GM23338 (cell line): Measurements from ENCODE around the gene MGAT4B. TPM values are rescaled to one million over a fixed set of nuclear protein-coding genes. Genes with fewer than 3 reads are reported as not detected.

Experiments
- ATAC-seq: fragments of 200-7000 bp; cut with Tn5 transposase; 3 replicates; pipeline ENCODE4 v1.9.1; 2020
- DNase-seq: peaks from one replicate; pipeline ENCODE4 v3.0.0-alpha.2; 2015; ENCODE audit warnings: low spot score
- H2AFZ ChIP-seq: fragments of 200-600 bp; sonication (generic); 2 replicates; pipeline ENCODE4 v1.8.0; 2016; ENCODE audit warnings: antibody characterized with exemption, mild to moderate bottlenecking, moderate library complexity
- H3F3A ChIP-seq: fragments of 200-600 bp; sonication (generic); replicated peaks from 2 replicates; pipeline ENCODE4 v1.8.0; 2017; ENCODE audit warnings: antibody characterized with exemption, mixed run types, low read depth
- H3K27ac ChIP-seq: fragments of 200-600 bp; sonication (generic); 2 replicates; pipeline ENCODE4 v1.6.1; 2016; ENCODE audit warnings: low read depth
- H3K27me3 ChIP-seq: fragments of 200-600 bp; sonication (generic); 2 replicates; pipeline ENCODE4 v1.8.0; 2016; ENCODE audit warnings: mild to moderate bottlenecking, mixed run types, moderate library complexity; ENCODE audit not compliant: insufficient read depth
- H3K36me3 ChIP-seq: fragments of 200-600 bp; sonication (generic); 2 replicates; pipeline ENCODE4 v1.8.0; 2016; ENCODE audit warnings: mild to moderate bottlenecking; ENCODE audit not compliant: insufficient read depth
- H3K4me1 ChIP-seq: fragments of 200-600 bp; sonication (generic); 2 replicates; pipeline ENCODE4 v1.8.0; 2016; ENCODE audit warnings: mild to moderate bottlenecking, moderate library complexity; ENCODE audit not compliant: insufficient read depth
- H3K4me2 ChIP-seq: fragments of 200-600 bp; sonication (generic); 2 replicates; pipeline ENCODE4 v1.7.1; 2017; ENCODE audit warnings: mixed run types
- H3K4me3 ChIP-seq: fragments of 200-600 bp; sonication (generic); 2 replicates; pipeline ENCODE4 v1.6.1; 2016; ENCODE audit warnings: mixed run types
- H3K79me2 ChIP-seq: fragments of 200-600 bp; sonication (generic); replicated peaks from 2 replicates; pipeline ENCODE4 v1.8.0; 2017; ENCODE audit warnings: mild to moderate bottlenecking; ENCODE audit not compliant: insufficient read depth
- H3K9me2 ChIP-seq: fragments of 200-600 bp; sonication (generic); 2 replicates; pipeline ENCODE4 v1.8.0; 2017; ENCODE audit not compliant: insufficient read depth
- H4K20me1 ChIP-seq: fragments of 200-600 bp; sonication (generic); replicated peaks from 2 replicates; pipeline ENCODE4 v1.8.0; 2017; ENCODE audit warnings: mild to moderate bottlenecking; ENCODE audit not compliant: insufficient read depth
- H3K27ac Mint-ChIP-seq: 2 replicates; pipeline ENCODE4 v1.8.0; 2020; ENCODE audit warnings: inconsistent platforms, mild to moderate bottlenecking, moderate library complexity, mixed read lengths
- H3K27me3 Mint-ChIP-seq: 3 replicates; pipeline ENCODE4 v1.8.0; 2022; ENCODE audit warnings: low read depth, mild to moderate bottlenecking, moderate library complexity, mixed read lengths, inconsistent platforms; ENCODE audit not compliant: insufficient read depth, poor library complexity
- H3K36me3 Mint-ChIP-seq: 3 replicates; pipeline ENCODE4 v1.8.0; 2021; ENCODE audit warnings: low read depth, mild to moderate bottlenecking, inconsistent platforms, moderate library complexity, mixed read lengths
- H3K4me1 Mint-ChIP-seq: 3 replicates; pipeline ENCODE4 v1.8.0; 2020; ENCODE audit warnings: mild to moderate bottlenecking, inconsistent platforms, mixed read lengths
- H3K4me3 Mint-ChIP-seq: 3 replicates; pipeline ENCODE4 v1.8.0; 2021; ENCODE audit warnings: moderate library complexity, mild to moderate bottlenecking, inconsistent platforms, mixed read lengths
- H3K9me3 Mint-ChIP-seq: 3 replicates; pipeline ENCODE4 v1.8.0; 2020; ENCODE audit warnings: moderate library complexity, mild to moderate bottlenecking, inconsistent platforms, mixed read lengths
- CREB1 ChIP-seq: fragments of 250-450 bp; sonication (Bioruptor Pico); IDR thresholded peaks from 2 replicates; pipeline ENCODE4 v1.5.0; 2020; ENCODE audit warnings: low read depth, mild to moderate bottlenecking, moderate library complexity
- EZH2 ChIP-seq: fragments of 200-600 bp; sonication (generic); IDR thresholded peaks from one replicate; pipeline ENCODE4 v1.8.0; 2017; ENCODE audit warnings: antibody characterized with exemption, mild to moderate bottlenecking, low read depth; ENCODE audit not compliant: unreplicated experiment
- EZH2phosphoT487 ChIP-seq: fragments of 200-600 bp; sonication (generic); IDR thresholded peaks from one replicate; pipeline ENCODE4 v1.8.1; 2018; ENCODE audit warnings: antibody characterized with exemption; ENCODE audit not compliant: unreplicated experiment
- JUNB ChIP-seq: IDR thresholded peaks from one replicate; pipeline ENCODE4 v1.6.1; 2016; ENCODE audit warnings: antibody characterized with exemption; ENCODE audit not compliant: unreplicated experiment
- NANOG ChIP-seq: IDR thresholded peaks from 2 replicates; pipeline ENCODE4 v1.6.1; 2016; ENCODE audit warnings: antibody characterized with exemption, borderline replicate concordance
- POLR2AphosphoS5 ChIP-seq: IDR thresholded peaks from 2 replicates; pipeline ENCODE4 v1.6.1; 2016; ENCODE audit warnings: antibody characterized with exemption, low read depth
- STAT1 ChIP-seq: IDR thresholded peaks from one replicate; pipeline ENCODE4 v1.6.1; 2016; ENCODE audit warnings: antibody characterized with exemption; ENCODE audit not compliant: unreplicated experiment
- ZNF114 ChIP-seq: fragments of 250-450 bp; sonication (Bioruptor Pico); IDR thresholded peaks from 2 replicates; pipeline ENCODE4 v1.5.0; 2020; ENCODE audit warnings: mild to moderate bottlenecking, moderate library complexity
- ZNF331 ChIP-seq: fragments of 250-450 bp; sonication (Bioruptor Pico); IDR thresholded peaks from 2 replicates; pipeline ENCODE4 v1.5.0; 2020; ENCODE audit warnings: low read depth, mild to moderate bottlenecking, moderate library complexity
- polyA plus RNA-seq: library from polyadenylated mRNA; unstranded; fragments of >200 nt; fragmentation: Nextera tagmentation; extraction: Ambion mirVana; gene quantifications from 2 replicates; pipeline ENCODE4 v1.2.1, GENCODE V29; 2016
- total RNA-seq: library from RNA; depleted of rRNA; stranded (reverse); fragments of >200 nt; shearing (Covaris generic); gene quantifications from 2 replicates; pipeline ENCODE4 v1.2.3, GENCODE V29; 2014
- TF ChIP-seq, protein P1 (sequence below), 2 experiments: fragments of 200-600 bp in 1 of 2; sonication (generic) in 1 of 2; conservative IDR thresholded peaks; 2 replicates each; pipeline versions ENCODE4 v1.5.1 to v1.6.1; 2016 to 2017; ENCODE audit warnings: antibody characterized with exemption in 2 of 2, low read depth in 2 of 2, mild to moderate bottlenecking in 2 of 2, moderate library complexity in 1 of 2
- TF ChIP-seq, protein P2 (sequence below): IDR thresholded peaks from 2 replicates; pipeline ENCODE4 v1.6.1; 2016; ENCODE audit warnings: antibody characterized with exemption
- TF ChIP-seq, protein P3 (sequence below): IDR thresholded peaks from one replicate; pipeline ENCODE4 v1.6.1; 2018; ENCODE audit warnings: antibody characterized with exemption; ENCODE audit not compliant: unreplicated experiment
- TF ChIP-seq, protein P4 (sequence below): fragments of 250-450 bp; sonication (Bioruptor Pico); IDR thresholded peaks from 2 replicates; pipeline ENCODE4 v1.5.0; 2020; ENCODE audit warnings: mild to moderate bottlenecking, moderate library complexity

MGAT4B gene
- total and polyA plus RNA-seq, 2 experiments from 2014 or later = 32.3 to 101 TPM

DNA sequence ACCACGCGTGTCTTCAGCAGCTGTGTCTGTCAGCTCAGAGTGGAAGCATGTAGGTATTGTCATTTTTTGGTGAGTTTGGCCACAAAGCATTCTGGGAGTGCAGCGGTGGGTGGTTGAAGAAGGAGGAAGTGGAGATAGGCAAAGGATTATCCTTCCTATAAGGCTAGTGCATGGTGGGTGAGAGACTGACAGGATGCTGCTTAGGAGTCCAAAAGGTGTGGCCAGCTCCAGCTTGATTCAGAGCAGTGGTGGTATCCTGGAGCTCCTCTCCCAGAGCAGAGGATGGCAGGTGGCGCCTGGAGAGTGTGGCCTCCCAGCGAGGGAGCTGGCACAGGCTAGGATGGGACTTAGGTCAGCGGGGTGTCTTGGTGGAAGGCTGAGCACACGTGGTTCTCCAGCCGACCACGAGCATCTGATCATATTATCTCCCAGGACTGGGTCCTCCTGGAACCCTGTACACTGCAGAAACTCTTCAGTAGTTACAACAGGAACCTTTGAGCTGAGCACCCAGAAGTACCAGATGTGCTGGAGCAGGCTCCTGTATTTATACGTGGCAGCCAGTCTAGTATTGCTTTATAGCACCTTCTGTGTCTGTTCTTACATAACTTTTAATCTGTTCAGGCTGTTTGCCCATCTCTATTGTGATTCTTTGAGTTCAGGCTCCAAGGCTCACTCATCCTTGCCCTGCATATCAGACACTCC lies 44.4 kb downstream of the MGAT4B start:
- peaks cover 2% of the 10 kb centered on the region for H3K27me3 Mint-ChIP-seq
- peaks cover 13% of the 10 kb centered on the region for H3K36me3 ChIP-seq
- no peak overlapping the region for H3K4me2 ChIP-seq
- no peaks in the 10 kb centered on the region for H3K9me2 ChIP-seq
- peaks cover 53% of the 10 kb centered on the region for H4K20me1 ChIP-seq
- H3K4me3 ChIP-seq = no peak overlapping the region
- peaks cover 82% of the 10 kb centered on the region for H3K79me2 ChIP-seq
- H3K27ac ChIP-seq = peak overlapping the region; percentile 73
- peaks cover 47% of the 10 kb centered on the region for H3K4me1 Mint-ChIP-seq
- DNase-seq (peak; percentile 27), ATAC-seq (peak; percentile 50)
- H3K4me1 ChIP-seq = peaks cover 13% of the 10 kb centered on the region; the same call in 1 of the 2 replicates
- H3K4me3 Mint-ChIP-seq = no peak overlapping the region; the same call in 2 of the 3 replicates
- no peaks in the 10 kb centered on the region for H3K27me3 ChIP-seq
- H2AFZ ChIP-seq = no peak overlapping the region
- peak overlapping the region; percentile 86 for H3K27ac Mint-ChIP-seq
- no peaks in the 10 kb centered on the region; the same call in 2 of the 3 replicates for H3K9me3 Mint-ChIP-seq
- peaks cover 20% of the 10 kb centered on the region for H3K36me3 Mint-ChIP-seq
- TF ChIP-seq ZNF114 (CRISPR knock-in tag) (no peak), NANOG (no peak), STAT1 (no peak), JUNB (no peak), ZNF331 (no peak), EZH2 (no peak), POLR2AphosphoS5 (no peak), EZH2phosphoT487 (no peak), CREB1 (CRISPR knock-in tag) (no peak)
- TF ChIP-seq, protein P1, sequence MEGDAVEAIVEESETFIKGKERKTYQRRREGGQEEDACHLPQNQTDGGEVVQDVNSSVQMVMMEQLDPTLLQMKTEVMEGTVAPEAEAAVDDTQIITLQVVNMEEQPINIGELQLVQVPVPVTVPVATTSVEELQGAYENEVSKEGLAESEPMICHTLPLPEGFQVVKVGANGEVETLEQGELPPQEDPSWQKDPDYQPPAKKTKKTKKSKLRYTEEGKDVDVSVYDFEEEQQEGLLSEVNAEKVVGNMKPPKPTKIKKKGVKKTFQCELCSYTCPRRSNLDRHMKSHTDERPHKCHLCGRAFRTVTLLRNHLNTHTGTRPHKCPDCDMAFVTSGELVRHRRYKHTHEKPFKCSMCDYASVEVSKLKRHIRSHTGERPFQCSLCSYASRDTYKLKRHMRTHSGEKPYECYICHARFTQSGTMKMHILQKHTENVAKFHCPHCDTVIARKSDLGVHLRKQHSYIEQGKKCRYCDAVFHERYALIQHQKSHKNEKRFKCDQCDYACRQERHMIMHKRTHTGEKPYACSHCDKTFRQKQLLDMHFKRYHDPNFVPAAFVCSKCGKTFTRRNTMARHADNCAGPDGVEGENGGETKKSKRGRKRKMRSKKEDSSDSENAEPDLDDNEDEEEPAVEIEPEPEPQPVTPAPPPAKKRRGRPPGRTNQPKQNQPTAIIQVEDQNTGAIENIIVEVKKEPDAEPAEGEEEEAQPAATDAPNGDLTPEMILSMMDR (conservative IDR thresholded peaks at IDR 0.05; ENCODE audit: low read depth in 2 of 2) = no peak
- TF ChIP-seq, protein P2, sequence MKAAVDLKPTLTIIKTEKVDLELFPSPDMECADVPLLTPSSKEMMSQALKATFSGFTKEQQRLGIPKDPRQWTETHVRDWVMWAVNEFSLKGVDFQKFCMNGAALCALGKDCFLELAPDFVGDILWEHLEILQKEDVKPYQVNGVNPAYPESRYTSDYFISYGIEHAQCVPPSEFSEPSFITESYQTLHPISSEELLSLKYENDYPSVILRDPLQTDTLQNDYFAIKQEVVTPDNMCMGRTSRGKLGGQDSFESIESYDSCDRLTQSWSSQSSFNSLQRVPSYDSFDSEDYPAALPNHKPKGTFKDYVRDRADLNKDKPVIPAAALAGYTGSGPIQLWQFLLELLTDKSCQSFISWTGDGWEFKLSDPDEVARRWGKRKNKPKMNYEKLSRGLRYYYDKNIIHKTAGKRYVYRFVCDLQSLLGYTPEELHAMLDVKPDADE = no peak
- TF ChIP-seq, protein P3, sequence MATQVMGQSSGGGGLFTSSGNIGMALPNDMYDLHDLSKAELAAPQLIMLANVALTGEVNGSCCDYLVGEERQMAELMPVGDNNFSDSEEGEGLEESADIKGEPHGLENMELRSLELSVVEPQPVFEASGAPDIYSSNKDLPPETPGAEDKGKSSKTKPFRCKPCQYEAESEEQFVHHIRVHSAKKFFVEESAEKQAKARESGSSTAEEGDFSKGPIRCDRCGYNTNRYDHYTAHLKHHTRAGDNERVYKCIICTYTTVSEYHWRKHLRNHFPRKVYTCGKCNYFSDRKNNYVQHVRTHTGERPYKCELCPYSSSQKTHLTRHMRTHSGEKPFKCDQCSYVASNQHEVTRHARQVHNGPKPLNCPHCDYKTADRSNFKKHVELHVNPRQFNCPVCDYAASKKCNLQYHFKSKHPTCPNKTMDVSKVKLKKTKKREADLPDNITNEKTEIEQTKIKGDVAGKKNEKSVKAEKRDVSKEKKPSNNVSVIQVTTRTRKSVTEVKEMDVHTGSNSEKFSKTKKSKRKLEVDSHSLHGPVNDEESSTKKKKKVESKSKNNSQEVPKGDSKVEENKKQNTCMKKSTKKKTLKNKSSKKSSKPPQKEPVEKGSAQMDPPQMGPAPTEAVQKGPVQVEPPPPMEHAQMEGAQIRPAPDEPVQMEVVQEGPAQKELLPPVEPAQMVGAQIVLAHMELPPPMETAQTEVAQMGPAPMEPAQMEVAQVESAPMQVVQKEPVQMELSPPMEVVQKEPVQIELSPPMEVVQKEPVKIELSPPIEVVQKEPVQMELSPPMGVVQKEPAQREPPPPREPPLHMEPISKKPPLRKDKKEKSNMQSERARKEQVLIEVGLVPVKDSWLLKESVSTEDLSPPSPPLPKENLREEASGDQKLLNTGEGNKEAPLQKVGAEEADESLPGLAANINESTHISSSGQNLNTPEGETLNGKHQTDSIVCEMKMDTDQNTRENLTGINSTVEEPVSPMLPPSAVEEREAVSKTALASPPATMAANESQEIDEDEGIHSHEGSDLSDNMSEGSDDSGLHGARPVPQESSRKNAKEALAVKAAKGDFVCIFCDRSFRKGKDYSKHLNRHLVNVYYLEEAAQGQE = no peak
- TF ChIP-seq, protein P4, sequence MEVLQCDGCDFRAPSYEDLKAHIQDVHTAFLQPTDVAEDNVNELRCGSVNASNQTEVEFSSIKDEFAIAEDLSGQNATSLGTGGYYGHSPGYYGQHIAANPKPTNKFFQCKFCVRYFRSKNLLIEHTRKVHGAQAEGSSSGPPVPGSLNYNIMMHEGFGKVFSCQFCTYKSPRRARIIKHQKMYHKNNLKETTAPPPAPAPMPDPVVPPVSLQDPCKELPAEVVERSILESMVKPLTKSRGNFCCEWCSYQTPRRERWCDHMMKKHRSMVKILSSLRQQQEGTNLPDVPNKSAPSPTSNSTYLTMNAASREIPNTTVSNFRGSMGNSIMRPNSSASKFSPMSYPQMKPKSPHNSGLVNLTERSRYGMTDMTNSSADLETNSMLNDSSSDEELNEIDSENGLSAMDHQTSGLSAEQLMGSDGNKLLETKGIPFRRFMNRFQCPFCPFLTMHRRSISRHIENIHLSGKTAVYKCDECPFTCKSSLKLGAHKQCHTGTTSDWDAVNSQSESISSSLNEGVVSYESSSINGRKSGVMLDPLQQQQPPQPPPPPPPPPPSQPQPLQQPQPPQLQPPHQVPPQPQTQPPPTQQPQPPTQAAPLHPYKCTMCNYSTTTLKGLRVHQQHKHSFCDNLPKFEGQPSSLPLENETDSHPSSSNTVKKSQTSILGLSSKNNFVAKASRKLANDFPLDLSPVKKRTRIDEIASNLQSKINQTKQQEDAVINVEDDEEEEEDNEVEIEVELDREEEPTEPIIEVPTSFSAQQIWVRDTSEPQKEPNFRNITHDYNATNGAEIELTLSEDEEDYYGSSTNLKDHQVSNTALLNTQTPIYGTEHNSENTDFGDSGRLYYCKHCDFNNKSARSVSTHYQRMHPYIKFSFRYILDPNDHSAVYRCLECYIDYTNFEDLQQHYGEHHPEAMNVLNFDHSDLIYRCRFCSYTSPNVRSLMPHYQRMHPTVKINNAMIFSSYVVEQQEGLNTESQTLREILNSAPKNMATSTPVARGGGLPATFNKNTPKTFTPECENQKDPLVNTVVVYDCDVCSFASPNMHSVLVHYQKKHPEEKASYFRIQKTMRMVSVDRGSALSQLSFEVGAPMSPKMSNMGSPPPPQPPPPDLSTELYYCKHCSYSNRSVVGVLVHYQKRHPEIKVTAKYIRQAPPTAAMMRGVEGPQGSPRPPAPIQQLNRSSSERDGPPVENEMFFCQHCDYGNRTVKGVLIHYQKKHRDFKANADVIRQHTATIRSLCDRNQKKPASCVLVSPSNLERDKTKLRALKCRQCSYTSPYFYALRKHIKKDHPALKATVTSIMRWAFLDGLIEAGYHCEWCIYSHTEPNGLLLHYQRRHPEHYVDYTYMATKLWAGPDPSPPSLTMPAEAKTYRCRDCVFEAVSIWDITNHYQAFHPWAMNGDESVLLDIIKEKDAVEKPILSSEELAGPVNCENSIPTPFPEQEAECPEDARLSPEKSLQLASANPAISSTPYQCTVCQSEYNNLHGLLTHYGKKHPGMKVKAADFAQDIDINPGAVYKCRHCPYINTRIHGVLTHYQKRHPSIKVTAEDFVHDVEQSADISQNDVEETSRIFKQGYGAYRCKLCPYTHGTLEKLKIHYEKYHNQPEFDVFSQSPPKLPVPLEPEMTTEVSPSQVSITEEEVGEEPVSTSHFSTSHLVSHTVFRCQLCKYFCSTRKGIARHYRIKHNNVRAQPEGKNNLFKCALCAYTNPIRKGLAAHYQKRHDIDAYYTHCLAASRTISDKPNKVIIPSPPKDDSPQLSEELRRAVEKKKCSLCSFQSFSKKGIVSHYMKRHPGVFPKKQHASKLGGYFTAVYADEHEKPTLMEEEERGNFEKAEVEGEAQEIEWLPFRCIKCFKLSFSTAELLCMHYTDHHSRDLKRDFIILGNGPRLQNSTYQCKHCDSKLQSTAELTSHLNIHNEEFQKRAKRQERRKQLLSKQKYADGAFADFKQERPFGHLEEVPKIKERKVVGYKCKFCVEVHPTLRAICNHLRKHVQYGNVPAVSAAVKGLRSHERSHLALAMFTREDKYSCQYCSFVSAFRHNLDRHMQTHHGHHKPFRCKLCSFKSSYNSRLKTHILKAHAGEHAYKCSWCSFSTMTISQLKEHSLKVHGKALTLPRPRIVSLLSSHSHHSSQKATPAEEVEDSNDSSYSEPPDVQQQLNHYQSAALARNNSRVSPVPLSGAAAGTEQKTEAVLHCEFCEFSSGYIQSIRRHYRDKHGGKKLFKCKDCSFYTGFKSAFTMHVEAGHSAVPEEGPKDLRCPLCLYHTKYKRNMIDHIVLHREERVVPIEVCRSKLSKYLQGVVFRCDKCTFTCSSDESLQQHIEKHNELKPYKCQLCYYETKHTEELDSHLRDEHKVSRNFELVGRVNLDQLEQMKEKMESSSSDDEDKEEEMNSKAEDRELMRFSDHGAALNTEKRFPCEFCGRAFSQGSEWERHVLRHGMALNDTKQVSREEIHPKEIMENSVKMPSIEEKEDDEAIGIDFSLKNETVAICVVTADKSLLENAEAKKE (CRISPR knock-in tag) = no peak
- peaks cover 13% of the 10 kb centered on the region; the same call in 1 of the 2 replicates for H3F3A ChIP-seq
